Smooth muscle cell of the pulmonary artery (primary cell): ENCODE results near the gene HNRNPCL2. TPM values are rescaled to one million over a fixed set of nuclear protein-coding genes. Genes with fewer than 3 reads are reported as not detected.

Experiments used
- total RNA-seq: library from RNA; depleted of rRNA; stranded (reverse); fragments of >200 nt; gene quantifications from 2 replicates; pipeline ENCODE4 v1.2.3, GENCODE V29; 2014

Gene HNRNPCL2
- not detected in 2 replicates for total RNA-seq

GRCh38 chr1:13116754-13117153, at the start of gene HNRNPCL2:
Gene HNRNPCL2, minus strand, starts transcription at chr1:13116854. Its CDS starts 454 bp downstream, at chr1:13116400.

GRCh38 chr1:13165531-13165930, 48.9 kb upstream of the HNRNPCL2 start, which contains the start of gene HNRNPCL4:
Gene HNRNPCL4, minus strand, starts transcription at chr1:13165631. Its CDS starts 164 bp downstream, at chr1:13165467.

DNA sequence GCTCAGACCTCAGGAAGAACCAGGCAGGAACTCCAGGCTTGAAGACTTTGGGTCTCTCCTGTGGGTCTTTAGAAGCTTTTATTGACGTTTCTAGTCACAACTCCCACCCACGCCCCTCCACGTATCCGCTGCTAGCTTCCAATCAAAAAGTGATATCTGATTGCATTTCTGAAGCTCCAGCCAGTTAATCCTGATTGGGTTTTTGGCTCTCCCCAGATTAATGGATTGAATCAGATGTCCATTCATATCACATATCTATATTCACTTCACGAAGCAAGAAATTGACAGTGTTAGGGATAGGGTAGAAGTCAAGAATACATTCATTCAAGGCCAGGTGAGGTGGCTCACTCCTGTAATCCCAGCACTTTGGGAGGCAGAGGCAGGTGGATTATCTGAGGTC, 39.3 kb upstream of the HNRNPCL2 start, which contains the start of gene PRAMEF26:
PRAMEF26 (minus strand) TSS at position 101 of the 400 bp plus-strand sequence. CDS start 2,914 bp downstream, outside the sequence.

DNA sequence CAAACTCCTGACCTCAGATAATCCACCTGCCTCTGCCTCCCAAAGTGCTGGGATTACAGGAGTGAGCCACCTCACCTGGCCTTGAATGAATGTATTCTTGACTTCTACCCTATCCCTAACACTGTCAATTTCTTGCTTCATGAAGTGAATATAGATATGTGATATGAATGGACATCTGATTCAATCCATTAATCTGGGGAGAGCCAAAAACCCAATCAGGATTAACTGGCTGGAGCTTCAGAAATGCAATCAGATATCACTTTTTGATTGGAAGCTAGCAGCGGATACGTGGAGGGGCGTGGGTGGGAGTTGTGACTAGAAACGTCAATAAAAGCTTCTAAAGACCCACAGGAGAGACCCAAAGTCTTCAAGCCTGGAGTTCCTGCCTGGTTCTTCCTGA, 46.2 kb downstream of the HNRNPCL2 start, which contains the start of gene PRAMEF25:
PRAMEF25 (plus strand) TSS at position 301 of the 400 bp plus-strand sequence. CDS start 2,920 bp downstream, outside the sequence.

Other genes starting within 250 kb of the HNRNPCL2 start
- not detected in 2 replicates for gene PRAMEF4, start 230.7 kb downstream of the HNRNPCL2 start, total RNA-seq
- not detected in 2 replicates for gene PRAMEF10, start 218.6 kb downstream of the HNRNPCL2 start, total RNA-seq
- gene PRAMEF7, start 200.2 kb downstream of the HNRNPCL2 start, total RNA-seq = not detected in 2 replicates
- not detected in 2 replicates for gene PRAMEF6, start 169.3 kb downstream of the HNRNPCL2 start, total RNA-seq
- not detected in 2 replicates for gene PRAMEF27, start 60.3 kb downstream of the HNRNPCL2 start, total RNA-seq
- gene HNRNPCL3, start 56.1 kb downstream of the HNRNPCL2 start, total RNA-seq = not detected in 2 replicates
- gene PRAMEF25, start 46.1 kb downstream of the HNRNPCL2 start, total RNA-seq = not detected in 2 replicates
- gene PRAMEF26, start 39.2 kb upstream of the HNRNPCL2 start, total RNA-seq = not detected in 2 replicates
- gene HNRNPCL4, start 48.8 kb upstream of the HNRNPCL2 start, total RNA-seq = not detected in 2 replicates
- gene PRAMEF9, start 55.0 kb upstream of the HNRNPCL2 start, total RNA-seq = not detected in 2 replicates
- gene PRAMEF13, start 84.6 kb upstream of the HNRNPCL2 start, total RNA-seq = not detected in 2 replicates
- not detected in 2 replicates for gene PRAMEF18, start 109.3 kb upstream of the HNRNPCL2 start, total RNA-seq
- not detected in 2 replicates for gene PRAMEF5, start 137.3 kb upstream of the HNRNPCL2 start, total RNA-seq
- gene PRAMEF8, start 168.3 kb upstream of the HNRNPCL2 start, total RNA-seq = not detected in 2 replicates
- gene PRAMEF33, start 186.7 kb upstream of the HNRNPCL2 start, total RNA-seq = not detected in 2 replicates
- gene PRAMEF15, start 198.7 kb upstream of the HNRNPCL2 start, total RNA-seq = not detected in 2 replicates
- not detected in 2 replicates for gene PRAMEF14, start 230.3 kb upstream of the HNRNPCL2 start, total RNA-seq